ENCODE measurements around the gene MDM4. TPM values are rescaled to one million over a fixed set of nuclear protein-coding genes. Genes with fewer than 3 reads are reported as not detected.

Gene MDM4
- total RNA-seq, 1 donor from 2014 or later: 39.1 TPM

DNA sequence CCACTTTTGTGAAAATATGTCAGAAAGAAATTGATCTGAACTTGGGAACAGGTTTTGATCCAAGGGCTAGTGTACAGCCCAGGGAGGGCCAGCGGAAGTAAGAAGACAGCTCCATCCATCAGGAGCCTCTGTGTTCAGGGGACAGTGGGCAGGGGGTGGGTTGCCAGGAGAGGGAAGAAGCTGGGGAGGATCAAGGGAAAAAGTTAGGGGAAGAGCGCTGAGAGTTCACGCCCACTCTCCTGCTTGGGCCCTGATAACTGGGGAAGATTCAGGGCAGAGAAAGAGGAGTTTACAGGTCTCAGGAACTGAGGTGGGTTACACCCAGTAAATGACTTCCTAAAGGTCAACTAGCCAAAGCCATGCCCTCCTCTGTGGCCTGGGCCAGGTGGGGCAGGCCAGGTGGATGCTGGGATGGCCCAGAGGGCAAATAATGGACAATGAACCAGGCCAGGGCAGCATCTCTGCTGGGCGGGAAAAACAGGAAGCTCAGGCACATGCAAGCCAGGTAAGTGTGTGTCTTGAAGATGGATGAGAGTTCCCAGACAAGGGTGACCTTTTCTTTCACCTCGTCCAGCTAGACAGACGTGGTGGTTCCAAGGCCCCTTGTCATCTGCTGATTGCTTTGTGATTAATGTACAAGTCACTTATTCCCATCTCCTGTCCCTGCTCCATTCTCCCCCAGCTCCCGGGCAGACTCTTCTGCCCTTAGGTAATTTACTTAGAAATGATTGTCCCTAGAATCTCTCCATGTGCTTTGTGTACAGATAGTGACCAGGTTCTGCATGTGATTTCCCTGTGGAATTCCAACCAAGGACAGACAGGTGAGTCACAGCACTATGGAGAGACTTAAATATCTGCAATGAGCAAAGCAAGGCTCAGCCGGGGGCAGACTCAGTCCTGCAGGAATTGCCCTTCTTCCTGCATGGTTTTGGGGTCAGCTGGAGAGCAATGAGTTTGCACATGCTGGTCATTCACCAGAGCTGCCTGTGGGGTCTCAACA lies 57.0 kb downstream of the MDM4 start:
- Mint-ChIP-seq H3K27ac (ENCODE audit: unreplicated experiment) (no peak overlapping the region), H3K27me3 (ENCODE audit: low read depth) (peaks cover 4% of the 10 kb centered on the region), H3K9me3 (ENCODE audit: low read depth) (no peaks in the 10 kb centered on the region), H3K4me3 (ENCODE audit: unreplicated experiment) (no peak overlapping the region), H3K4me1 (ENCODE audit: low read depth) (peaks cover 7% of the 10 kb centered on the region), H3K36me3 (ENCODE audit: low read depth) (peaks cover 5% of the 10 kb centered on the region)
- no peak for TF ChIP-seq CTCF (IDR thresholded peaks at IDR 0.05)
- DNase-seq (ENCODE audit: low spot score): no peak

GRCh38 chr1:204574016-204574864 lies 58.0 kb downstream of the MDM4 start:
- peaks cover 13% of the 10 kb centered on the region for H3K4me1 Mint-ChIP-seq (ENCODE audit: low read depth)
- DNase-seq (ENCODE audit: low spot score): no peak
- H3K27ac Mint-ChIP-seq (ENCODE audit: unreplicated experiment): no peak overlapping the region
- TF ChIP-seq CTCF (IDR thresholded peaks at IDR 0.05): no peak
- peaks cover 5% of the 10 kb centered on the region for H3K36me3 Mint-ChIP-seq (ENCODE audit: low read depth)
- H3K27me3 Mint-ChIP-seq (ENCODE audit: low read depth): peaks cover 4% of the 10 kb centered on the region
- H3K9me3 Mint-ChIP-seq (ENCODE audit: low read depth): no peaks in the 10 kb centered on the region
- H3K4me3 Mint-ChIP-seq (ENCODE audit: unreplicated experiment): no peak overlapping the region

DNA sequence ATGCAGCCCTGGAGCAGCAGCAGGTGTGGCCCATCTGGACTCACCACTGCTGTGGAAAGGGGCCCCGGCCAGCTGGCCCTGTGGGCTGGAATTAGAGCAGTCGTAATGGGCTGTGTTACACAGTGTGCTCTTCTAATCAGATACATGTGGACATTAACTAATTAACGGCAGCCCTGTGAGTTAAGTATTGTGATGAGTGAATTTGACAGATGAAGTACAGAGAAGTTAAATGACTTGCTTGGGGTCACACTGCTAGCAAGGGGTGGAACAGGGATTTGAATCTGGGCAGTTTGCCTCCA lies 58.6 kb downstream of the MDM4 start:
- Mint-ChIP-seq H3K4me3 (ENCODE audit: unreplicated experiment) (no peak overlapping the region), H3K4me1 (ENCODE audit: low read depth) (peaks cover 13% of the 10 kb centered on the region), H3K36me3 (ENCODE audit: low read depth) (peaks cover 4% of the 10 kb centered on the region), H3K9me3 (ENCODE audit: low read depth) (no peaks in the 10 kb centered on the region), H3K27me3 (ENCODE audit: low read depth) (peaks cover 4% of the 10 kb centered on the region), H3K27ac (ENCODE audit: unreplicated experiment) (no peak overlapping the region)
- no peak for DNase-seq (ENCODE audit: low spot score)
- no peak for TF ChIP-seq CTCF (IDR thresholded peaks at IDR 0.05)

GRCh38 chr1:204575221-204576190 lies 59.3 kb downstream of the MDM4 start:
- no peak for TF ChIP-seq CTCF (IDR thresholded peaks at IDR 0.05)
- Mint-ChIP-seq H3K4me1 (ENCODE audit: low read depth) (peaks cover 13% of the 10 kb centered on the region), H3K27ac (ENCODE audit: unreplicated experiment) (no peak overlapping the region), H3K27me3 (ENCODE audit: low read depth) (peaks cover 4% of the 10 kb centered on the region), H3K4me3 (ENCODE audit: unreplicated experiment) (no peak overlapping the region), H3K36me3 (ENCODE audit: low read depth) (peaks cover 3% of the 10 kb centered on the region), H3K9me3 (ENCODE audit: low read depth) (no peaks in the 10 kb centered on the region)
- DNase-seq (ENCODE audit: low spot score): no peak
